Fibroblast of lung (primary cell): Measurements from ENCODE around the gene POLR2L.

ENCODE experiments used
- CTCF ChIP-seq, 2 donors: IDR thresholded peaks in 1 of 2; conservative IDR thresholded peaks in 1 of 2; 1 replicate in 1 of 2; 2 replicates in 1 of 2; pipeline ENCODE4 v1.5.1; 2011 to 2012; ENCODE audit warnings: low read length in 2 of 2, control low read depth in 1 of 2, inconsistent platforms in 1 of 2, low read depth in 1 of 2, mild to moderate bottlenecking in 1 of 2
- EZH2 ChIP-seq: IDR thresholded peaks from 2 replicates; pipeline ENCODE4 v1.5.1; 2012; ENCODE audit warnings: low read length, control low read depth, mild to moderate bottlenecking; ENCODE audit errors: missing control alignments

GRCh38 chr11:818396-819128 is 23.8 kb downstream of the POLR2L start, which contains the start of gene PNPLA2:
- TF ChIP-seq CTCF (conservative IDR thresholded peaks at IDR 0.05 in 1 of 2, IDR thresholded peaks at IDR 0.05 in 1 of 2; ENCODE audit: low read depth in 1 of 2, low read length in 2 of 2) (no peak), EZH2 (no peak)
